ENCODE measurements around the gene RGMB. TPM values are rescaled to one million over a fixed set of nuclear protein-coding genes. Genes with fewer than 3 reads are reported as not detected.

RGMB gene
- total RNA-seq, 1 experiment from 2014 or later = 19.3 TPM

DNA sequence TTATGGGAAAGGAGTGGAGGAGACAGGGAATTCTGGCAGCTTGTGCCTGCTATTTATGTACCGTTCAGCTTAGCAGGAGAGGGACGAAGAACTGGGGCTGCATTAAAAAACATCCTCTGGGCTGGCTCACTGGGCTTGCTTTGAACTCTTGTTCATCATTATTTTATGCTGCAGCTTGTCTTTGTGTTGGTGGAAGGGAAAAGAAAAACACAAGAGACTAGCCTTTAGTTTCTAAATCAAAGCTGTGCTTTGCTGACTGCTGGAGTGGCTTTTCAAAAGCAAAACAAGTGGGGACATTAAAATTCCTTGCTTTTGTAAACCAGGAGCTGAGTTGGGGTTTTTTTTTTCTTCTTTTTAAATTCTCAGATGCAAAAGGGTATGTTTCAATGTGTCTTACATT is 5.9 kb upstream of the RGMB start:
- H2BK120ac ChIP-seq (ENCODE audit: low read depth, low read length, poor library complexity, severe bottlenecking) = no peak overlapping the region
- no peak overlapping the region for H2BK15ac ChIP-seq (ENCODE audit: low read depth, low read length)
- no peaks in the 10 kb centered on the region for H3K79me1 ChIP-seq (ENCODE audit: insufficient read depth, low read depth, low read length, poor library complexity, severe bottlenecking)
- no peak overlapping the region for H3K4ac ChIP-seq (ENCODE audit: low read depth, low read length)
- TF ChIP-seq, protein P1, sequence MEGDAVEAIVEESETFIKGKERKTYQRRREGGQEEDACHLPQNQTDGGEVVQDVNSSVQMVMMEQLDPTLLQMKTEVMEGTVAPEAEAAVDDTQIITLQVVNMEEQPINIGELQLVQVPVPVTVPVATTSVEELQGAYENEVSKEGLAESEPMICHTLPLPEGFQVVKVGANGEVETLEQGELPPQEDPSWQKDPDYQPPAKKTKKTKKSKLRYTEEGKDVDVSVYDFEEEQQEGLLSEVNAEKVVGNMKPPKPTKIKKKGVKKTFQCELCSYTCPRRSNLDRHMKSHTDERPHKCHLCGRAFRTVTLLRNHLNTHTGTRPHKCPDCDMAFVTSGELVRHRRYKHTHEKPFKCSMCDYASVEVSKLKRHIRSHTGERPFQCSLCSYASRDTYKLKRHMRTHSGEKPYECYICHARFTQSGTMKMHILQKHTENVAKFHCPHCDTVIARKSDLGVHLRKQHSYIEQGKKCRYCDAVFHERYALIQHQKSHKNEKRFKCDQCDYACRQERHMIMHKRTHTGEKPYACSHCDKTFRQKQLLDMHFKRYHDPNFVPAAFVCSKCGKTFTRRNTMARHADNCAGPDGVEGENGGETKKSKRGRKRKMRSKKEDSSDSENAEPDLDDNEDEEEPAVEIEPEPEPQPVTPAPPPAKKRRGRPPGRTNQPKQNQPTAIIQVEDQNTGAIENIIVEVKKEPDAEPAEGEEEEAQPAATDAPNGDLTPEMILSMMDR (conservative IDR thresholded peaks at IDR 0.05) = no peak
- H3K9me3 ChIP-seq (ENCODE audit: control insufficient read depth, low read depth, low read length) = no peaks in the 10 kb centered on the region
- H2BK20ac ChIP-seq (ENCODE audit: low read depth, low read length, poor library complexity, severe bottlenecking) = no peak overlapping the region
- H3K23ac ChIP-seq (ENCODE audit: insufficient read length, low read depth, low read length) = no peak overlapping the region
- peaks cover 8% of the 10 kb centered on the region; the same call in 1 of the 2 replicates for H3K27me3 ChIP-seq (ENCODE audit: insufficient read depth, low read length)
- H4K20me1 ChIP-seq (ENCODE audit: control insufficient read depth, insufficient read depth, insufficient read length) = no peaks in the 10 kb centered on the region
- peaks cover 35% of the 10 kb centered on the region for H3K27me3 Mint-ChIP-seq (ENCODE audit: low read depth)
- H3T11ph ChIP-seq (ENCODE audit: low read length) = no peak overlapping the region
- peak overlapping the region; percentile 79 to 94; a peak in 4 of 5 replicates for H3K4me3 Mint-ChIP-seq
- H3K4me1 ChIP-seq (ENCODE audit: insufficient read depth, low read length) = no peaks in the 10 kb centered on the region; the same call in 1 of the 2 replicates
- H3K9me3 Mint-ChIP-seq = no peaks in the 10 kb centered on the region; a peak in 1 of 5 replicates
- no peak overlapping the region for H2AFZ ChIP-seq (ENCODE audit: low read length)
- H3K27ac Mint-ChIP-seq = peak overlapping the region in 2 of 3 experiments; percentile 60 to 93; a peak in 5 of 7 replicates
- H4K5ac ChIP-seq (ENCODE audit: insufficient read length, low read depth, low read length) = no peak overlapping the region
- H4K8ac ChIP-seq (replicated peaks; ENCODE audit: insufficient read length, low read depth, low read length) = no peak overlapping the region
- no peak overlapping the region for H2BK12ac ChIP-seq (ENCODE audit: insufficient read length, low read depth, low read length)
- no peak overlapping the region for H2AK5ac ChIP-seq (ENCODE audit: insufficient read length, low read length)
- H3K27ac ChIP-seq (ENCODE audit: insufficient read length, low read depth, low read length) = peak overlapping the region; percentile 43
- H3K9ac ChIP-seq (ENCODE audit: extremely low read depth, insufficient read length, low read length) = no peak overlapping the region
- H2BK5ac ChIP-seq (ENCODE audit: insufficient read length, low read length) = no peak overlapping the region
- H3K14ac ChIP-seq (ENCODE audit: insufficient read depth, low read length) = no peak overlapping the region
- no peaks in the 10 kb centered on the region for H3K79me2 ChIP-seq (ENCODE audit: insufficient read depth, low read length)
- H3K4me2 ChIP-seq (ENCODE audit: insufficient read depth, insufficient read length, low read length) = peak overlapping the region; percentile 92
- DNase-seq = no peak
- peaks cover 52 to 53% of the 10 kb centered on the region in 2 experiments for H3K4me1 Mint-ChIP-seq
- H3K18ac ChIP-seq (ENCODE audit: insufficient read length, low read depth, low read length) = no peak overlapping the region
- H3K36me3 Mint-ChIP-seq (ENCODE audit: insufficient read depth in 1 of 3, low read depth in 3 of 3) = peaks cover 0 to 2% (median 0%) of the 10 kb centered on the region in 3 experiments; a peak in 1 of 7 replicates
- no peak overlapping the region for H3K56ac ChIP-seq (ENCODE audit: insufficient read length, low read depth, low read length)
- H3K23me2 ChIP-seq (ENCODE audit: insufficient read length, low read depth, low read length, poor library complexity, severe bottlenecking) = peaks cover 25% of the 10 kb centered on the region
- WGBS (ENCODE audit: extremely low coverage, insufficient read length, low lambda C conversion rate) = no CpG with 5 or more reads among the region's 2 CpGs
- no peak overlapping the region for H4K91ac ChIP-seq (ENCODE audit: insufficient read length, low read depth, low read length)
